ENCODE results near the gene UBE2J2. TPM values are rescaled to one million over a fixed set of nuclear protein-coding genes. Genes with fewer than 3 reads are reported as not detected.

UBE2J2 gene
- total and polyA plus RNA-seq, 2 of the 4 experiments (the other 2 are of a cell fraction), result 20.6 to 67.5 TPM

DNA sequence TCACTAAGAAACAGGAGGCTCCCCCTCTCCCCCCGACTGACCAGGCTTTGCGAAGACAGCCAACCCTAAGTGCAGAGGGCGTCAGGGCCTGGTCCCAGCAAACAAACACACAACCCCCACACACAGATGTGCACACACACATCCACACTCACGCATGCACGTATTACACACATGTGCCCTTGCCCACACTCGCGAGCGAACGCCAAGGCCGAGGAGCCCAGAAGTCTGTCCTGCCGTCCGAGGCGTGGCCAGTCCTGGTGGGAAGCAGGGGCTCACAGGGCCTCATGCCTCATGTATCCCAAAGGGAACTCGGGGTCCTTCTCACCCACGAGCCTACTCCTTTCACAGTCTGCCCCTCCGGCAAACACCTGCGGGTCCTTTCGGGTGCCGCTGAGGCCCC, 43.9 kb downstream of the UBE2J2 start:
- intact Hi-C loops (cut with micrococcal nuclease), result loop anchor here (1.0 to 5.0 kb wide), 2 partner anchors 107 to 247 kb away; partner anchors contain the start of gene PERM1
- Histone ChIP-seq H3K27me3 (ENCODE audit: control insufficient read depth, insufficient read depth, low read length) (no peaks in the 10 kb centered on the region), H2AK5ac (ENCODE audit: low read depth, low read length) (peak overlapping the region; percentile 11; the same call in 1 of the 2 replicates), H3K9me3 (ENCODE audit: control insufficient read depth, insufficient read depth, low read length) (peaks cover 3% of the 10 kb centered on the region), H3K9ac (ENCODE audit: low read depth, low read length) (no peak overlapping the region), H3K4me1 (ENCODE audit: control insufficient read depth, insufficient read depth, low read length) (peaks cover 13% of the 10 kb centered on the region; the same call in 1 of the 2 replicates), H3K4ac (ENCODE audit: low read depth, low read length) (peak overlapping the region; percentile 33; the same call in 1 of the 2 replicates), H2BK20ac (ENCODE audit: low read depth, low read length) (no peak overlapping the region), H3K9me1 (ENCODE audit: insufficient read depth, low read length) (peaks cover 10% of the 10 kb centered on the region), H4K5ac (ENCODE audit: low read depth, low read length) (no peak overlapping the region), H3K79me1 (ENCODE audit: low read depth in 1 of 2, low read length in 2 of 2) (peaks cover 14 to 74% of the 10 kb centered on the region in 2 experiments; a peak in 3 of 4 replicates), H4K91ac (ENCODE audit: insufficient read depth, low read depth, low read length) (no peak overlapping the region), H2AK9ac (replicated peaks; ENCODE audit: low read depth, low read length, poor library complexity) (no peak overlapping the region), H2BK120ac (ENCODE audit: low read depth, low read length) (no peak overlapping the region), H3K4me3 (ENCODE audit: insufficient read depth, low read depth, low read length) (no peak overlapping the region), H2BK15ac (ENCODE audit: low read depth, low read length) (no peak overlapping the region), H3K14ac (replicated peaks; ENCODE audit: low read depth, low read length) (no peak overlapping the region), H3K36me3 (ENCODE audit: control insufficient read depth, insufficient read depth, low read length) (peaks cover 40% of the 10 kb centered on the region), H2BK5ac (ENCODE audit: low read depth, low read length, poor library complexity, severe bottlenecking) (no peak overlapping the region), H3K4me2 (ENCODE audit: low read depth, low read length) (no peak overlapping the region; the same call in 1 of the 2 replicates), H4K20me1 (ENCODE audit: insufficient read depth, low read length) (peaks cover 47% of the 10 kb centered on the region), H2AFZ (replicated peaks; ENCODE audit: low read length, poor library complexity) (no peak overlapping the region), H3K23ac (ENCODE audit: low read depth, low read length) (0 out of 2 replicates have a peak overlapping the region, but pooled peaks have one; percentile 4), H3K27ac (ENCODE audit: insufficient read depth, low read length) (no peak overlapping the region), H4K8ac (ENCODE audit: low read depth in 2 of 2, low read length in 2 of 2) (no peak overlapping the region), H3K18ac (ENCODE audit: low read depth, low read length) (no peak overlapping the region), H3K56ac (ENCODE audit: extremely low read depth, insufficient read depth, low read length) (no peak overlapping the region)
- ATAC-seq (ENCODE audit: low read depth) (no peak), DNase-seq (no peak)
- no peak for TF ChIP-seq RAD21 (IDR thresholded peaks at IDR 0.05; ENCODE audit: low read length)
- dilution Hi-C loops (cut with HindIII; ENCODE audit: low sequenced_read_pairs, unreplicated experiment), result no loop called here
- ChIA-PET POLR2A (ENCODE audit: unreplicated experiment) (no interaction called here), CTCF (interaction anchor here (0.8 kb wide), 1 partner anchor 107 kb away, joined by 3 read pairs; no protein-coding TSS in a partner anchor)
- WGBS, 2 experiments (ENCODE audit: extremely low coverage in 2 of 2, insufficient read length in 1 of 2), result 98% methylated on average over 12 of the region's 19 CpGs; no CpG with 5 or more reads in 1 of the 2 experiments
- in situ Hi-C loops (cut with MboI; ENCODE audit: low sequenced_read_pairs), result no loop called here
- no TSS peak for BruUV-seq (replicated peaks)

Data from IMR-90 (cell line).